Smooth muscle cell (in vitro differentiated cells): ENCODE results near the gene ARHGEF4. TPM values are rescaled to one million over a fixed set of nuclear protein-coding genes. Genes with fewer than 3 reads are reported as not detected.

Experiments
- DNase-seq: peaks from one replicate; lab custom pipeline; 2025; ENCODE audit not compliant: unreplicated experiment; lab: John Stamatoyannopoulos, UW
- H2AFZ ChIP-seq: fragments of 200-600 bp; sonication (generic); 2 replicates; pipeline ENCODE4 v1.6.0; 2016; ENCODE audit warnings: antibody characterized with exemption, low read depth, mild to moderate bottlenecking
- H3F3A ChIP-seq: fragments of 200-600 bp; sonication (generic); 2 replicates; pipeline ENCODE4 v1.6.0; 2017; ENCODE audit warnings: antibody characterized with exemption, low read depth
- H3K27ac ChIP-seq: fragments of 200-600 bp; sonication (generic); 2 replicates; pipeline ENCODE4 v1.5.1; 2016; ENCODE audit warnings: low read depth, mild to moderate bottlenecking
- H3K27me3 ChIP-seq: fragments of 200-600 bp; sonication (generic); 2 replicates; pipeline ENCODE4 v1.6.1; 2016; ENCODE audit warnings: low read depth, mild to moderate bottlenecking
- H3K36me3 ChIP-seq: fragments of 200-600 bp; sonication (generic); 2 replicates; pipeline ENCODE4 v1.5.1; 2016; ENCODE audit warnings: low read depth
- H3K4me1 ChIP-seq: fragments of 200-600 bp; sonication (generic); 2 replicates; pipeline ENCODE4 v1.5.1; 2016; ENCODE audit warnings: low read depth
- H3K4me2 ChIP-seq: fragments of 200-600 bp; sonication (generic); 2 replicates; pipeline ENCODE4 v1.6.0; 2016; ENCODE audit warnings: mild to moderate bottlenecking
- H3K4me3 ChIP-seq: fragments of 200-600 bp; sonication (generic); 2 replicates; pipeline ENCODE4 v1.5.1; 2016; ENCODE audit warnings: mild to moderate bottlenecking
- H3K79me2 ChIP-seq: fragments of 200-600 bp; sonication (generic); 2 replicates; pipeline ENCODE4 v1.6.0; 2016; ENCODE audit warnings: low read depth, mild to moderate bottlenecking
- H3K9ac ChIP-seq: fragments of 200-600 bp; sonication (generic); 2 replicates; pipeline ENCODE4 v1.6.0; 2016; ENCODE audit warnings: low read depth
- H3K9me3 ChIP-seq: fragments of 200-600 bp; sonication (generic); replicated peaks from 2 replicates; pipeline ENCODE4 v1.5.1; 2016; ENCODE audit warnings: low read depth
- H4K20me1 ChIP-seq: fragments of 200-600 bp; sonication (generic); 2 replicates; pipeline ENCODE4 v1.6.0; 2016; ENCODE audit warnings: low read depth
- WGBS: methylation state at CpG from one replicate; pipeline ENCODE4 v1.1.7; 2016; ENCODE audit warnings: low lambda C conversion rate; 5-methylcytosine and 5-hydroxymethylcytosine counted together
- polyA plus RNA-seq: library from polyadenylated mRNA; unstranded; fragments of >200 nt; fragmentation: Nextera tagmentation; extraction: Ambion mirVana; gene quantifications from 2 replicates; pipeline ENCODE4 v1.2.1, GENCODE V29; 2016
- total RNA-seq: library from RNA; depleted of rRNA; stranded (reverse); fragments of >200 nt; gene quantifications from 2 replicates; pipeline ENCODE4 v1.2.3, GENCODE V29; 2014
- TF ChIP-seq, protein P1 (sequence below): fragments of 200-600 bp; sonication (generic); IDR thresholded peaks from 2 replicates; pipeline ENCODE4 v1.5.1; 2017; ENCODE audit warnings: borderline replicate concordance, mild to moderate bottlenecking, antibody characterized with exemption; ENCODE audit not compliant: insufficient read depth, poor library complexity, severe bottlenecking

Gene ARHGEF4
- total and polyA plus RNA-seq, 2 experiments from 2014 or later = 14.9 to 16.0 TPM

DNA sequence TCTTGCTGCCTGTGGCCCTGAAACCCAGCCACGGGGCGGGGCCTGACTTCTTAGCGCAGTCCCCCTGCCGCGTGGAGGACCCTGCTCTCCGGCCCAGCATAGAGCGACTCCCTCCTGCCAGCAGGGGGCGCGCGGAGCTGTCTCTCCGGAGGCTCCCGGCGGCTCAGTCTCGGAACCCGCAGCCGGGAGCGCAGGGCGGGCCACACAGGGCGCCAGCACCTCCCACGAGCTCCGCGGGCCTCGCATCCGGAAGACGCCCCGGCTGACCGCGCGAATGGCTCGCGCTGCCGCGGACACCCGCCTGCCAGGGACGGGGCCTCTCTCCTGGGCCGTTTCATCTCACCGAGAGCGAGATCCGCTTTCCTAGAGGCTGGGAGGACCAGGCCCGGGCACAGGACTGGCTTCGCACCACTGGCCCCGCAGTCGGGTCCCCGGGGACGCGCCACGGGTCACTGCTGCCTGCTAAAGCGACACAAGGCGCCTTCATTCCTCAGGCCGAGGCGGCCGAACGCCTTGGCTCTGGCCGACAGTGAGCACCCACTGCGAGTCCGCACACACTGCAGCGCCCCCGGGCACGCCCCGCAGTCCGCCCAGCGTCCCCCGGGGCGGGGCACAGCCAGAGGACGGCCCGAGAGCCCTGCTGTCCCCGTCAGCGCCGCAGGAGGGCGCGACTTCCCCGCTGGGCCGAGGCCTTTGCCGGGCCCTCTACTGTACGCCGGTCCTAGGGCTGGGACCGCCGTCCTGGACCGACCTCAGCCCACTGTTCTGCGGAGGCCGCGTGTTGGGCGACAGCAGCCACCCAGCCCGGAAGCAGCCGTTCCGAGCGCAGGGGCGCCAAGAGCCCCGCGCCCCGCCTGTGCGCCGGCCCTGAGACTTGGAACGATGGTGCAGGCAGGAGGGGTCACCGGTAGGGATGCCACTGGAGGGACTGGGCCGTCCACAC, 39.0 kb upstream of the ARHGEF4 start:
- Histone ChIP-seq H3K4me1 (no peaks in the 10 kb centered on the region), H3K79me2 (no peaks in the 10 kb centered on the region), H3K27me3 (no peaks in the 10 kb centered on the region), H3K4me2 (peak overlapping the region; percentile 97), H3K36me3 (no peaks in the 10 kb centered on the region), H3K4me3 (peak overlapping the region; percentile 78), H3K27ac (peak overlapping the region; percentile 32), H3F3A (no peaks in the 10 kb centered on the region), H4K20me1 (no peaks in the 10 kb centered on the region), H2AFZ (peak overlapping the region; percentile 94), H3K9me3 (no peaks in the 10 kb centered on the region), H3K9ac (peak overlapping the region; percentile 56)
- TF ChIP-seq, protein P1, sequence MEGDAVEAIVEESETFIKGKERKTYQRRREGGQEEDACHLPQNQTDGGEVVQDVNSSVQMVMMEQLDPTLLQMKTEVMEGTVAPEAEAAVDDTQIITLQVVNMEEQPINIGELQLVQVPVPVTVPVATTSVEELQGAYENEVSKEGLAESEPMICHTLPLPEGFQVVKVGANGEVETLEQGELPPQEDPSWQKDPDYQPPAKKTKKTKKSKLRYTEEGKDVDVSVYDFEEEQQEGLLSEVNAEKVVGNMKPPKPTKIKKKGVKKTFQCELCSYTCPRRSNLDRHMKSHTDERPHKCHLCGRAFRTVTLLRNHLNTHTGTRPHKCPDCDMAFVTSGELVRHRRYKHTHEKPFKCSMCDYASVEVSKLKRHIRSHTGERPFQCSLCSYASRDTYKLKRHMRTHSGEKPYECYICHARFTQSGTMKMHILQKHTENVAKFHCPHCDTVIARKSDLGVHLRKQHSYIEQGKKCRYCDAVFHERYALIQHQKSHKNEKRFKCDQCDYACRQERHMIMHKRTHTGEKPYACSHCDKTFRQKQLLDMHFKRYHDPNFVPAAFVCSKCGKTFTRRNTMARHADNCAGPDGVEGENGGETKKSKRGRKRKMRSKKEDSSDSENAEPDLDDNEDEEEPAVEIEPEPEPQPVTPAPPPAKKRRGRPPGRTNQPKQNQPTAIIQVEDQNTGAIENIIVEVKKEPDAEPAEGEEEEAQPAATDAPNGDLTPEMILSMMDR = peak; percentile 90
- under 1% methylated on average over 90 of the region's 96 CpGs for WGBS
- peak; percentile 91 for DNase-seq

DNA sequence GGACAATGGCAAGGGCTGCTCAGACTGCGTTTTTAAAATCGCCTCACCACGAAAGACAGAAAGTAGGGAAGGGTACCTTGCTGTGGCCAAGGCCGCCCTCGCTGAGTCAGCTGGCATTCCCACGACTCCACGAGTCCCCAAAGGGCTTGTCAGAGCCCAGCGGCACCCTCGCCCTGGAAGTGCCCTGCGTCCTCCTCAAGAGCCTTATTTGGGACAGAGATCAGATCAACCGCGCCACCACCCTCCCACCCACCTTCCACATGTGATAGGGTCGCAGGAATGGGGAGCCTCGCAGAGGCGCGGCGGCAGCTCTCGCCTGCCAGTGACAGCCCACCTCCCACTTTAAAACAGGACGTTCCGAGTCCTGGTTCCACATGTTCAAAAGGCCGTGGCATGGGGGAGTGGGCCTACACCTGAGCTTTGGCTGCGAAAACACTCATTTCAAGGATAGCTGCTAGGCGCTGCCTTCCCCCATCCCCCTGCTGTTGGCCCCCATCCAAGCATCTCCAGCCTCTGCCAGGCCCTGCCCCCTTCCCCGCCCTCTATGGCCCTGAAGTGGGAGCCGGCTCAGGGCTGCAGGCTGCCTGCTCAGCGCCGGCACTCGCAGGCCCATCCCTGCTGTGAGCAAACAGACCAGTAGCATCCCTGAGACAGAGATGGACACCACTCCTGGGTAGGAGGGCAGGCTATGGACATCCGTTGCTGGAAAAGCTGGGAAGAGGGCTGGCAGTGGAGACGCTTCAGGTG, 38.1 kb upstream of the ARHGEF4 start:
- Histone ChIP-seq H3K9me3 (no peaks in the 10 kb centered on the region), H3K36me3 (no peaks in the 10 kb centered on the region), H3K4me3 (peak overlapping the region; percentile 78), H4K20me1 (no peaks in the 10 kb centered on the region), H3F3A (no peaks in the 10 kb centered on the region), H2AFZ (peak overlapping the region; percentile 94), H3K27me3 (no peaks in the 10 kb centered on the region), H3K9ac (no peak overlapping the region), H3K27ac (no peak overlapping the region), H3K79me2 (no peaks in the 10 kb centered on the region), H3K4me1 (no peaks in the 10 kb centered on the region), H3K4me2 (peak overlapping the region; percentile 97)
- WGBS = 13% methylated on average over 30 of the region's 30 CpGs
- TF ChIP-seq, protein P1 = no peak
- DNase-seq = peak; percentile 57

DNA sequence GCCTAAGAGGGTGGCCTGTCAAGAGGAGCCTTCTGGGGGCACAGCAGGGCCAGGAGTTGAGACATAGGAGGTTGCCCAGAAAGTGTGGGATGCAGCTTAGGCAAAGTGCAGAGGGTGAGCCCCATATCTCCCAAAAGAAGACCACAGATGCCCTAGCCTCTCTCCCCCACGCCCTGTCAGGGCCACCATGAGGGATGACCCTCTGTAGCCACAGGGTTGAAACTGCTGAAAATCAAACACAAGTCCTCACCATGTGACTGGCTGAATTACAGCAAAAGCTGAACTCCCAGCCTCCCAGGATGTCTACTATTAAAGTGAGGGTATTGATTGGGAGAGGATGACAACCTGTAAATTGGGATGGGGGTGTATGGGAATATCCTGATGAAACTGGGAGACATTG, 37.4 kb upstream of the ARHGEF4 start:
- H3K4me1 ChIP-seq = no peaks in the 10 kb centered on the region
- no peaks in the 10 kb centered on the region for H3K9me3 ChIP-seq
- H4K20me1 ChIP-seq = no peaks in the 10 kb centered on the region
- no peak overlapping the region for H3K4me3 ChIP-seq
- H3K36me3 ChIP-seq = no peaks in the 10 kb centered on the region
- H3K79me2 ChIP-seq = no peaks in the 10 kb centered on the region
- H3F3A ChIP-seq = no peaks in the 10 kb centered on the region
- H3K9ac ChIP-seq = no peak overlapping the region
- DNase-seq = no peak
- no peak overlapping the region for H2AFZ ChIP-seq
- 89% methylated on average over 1 of the region's 1 CpG for WGBS
- H3K27me3 ChIP-seq = no peaks in the 10 kb centered on the region
- no peak overlapping the region for H3K27ac ChIP-seq
- TF ChIP-seq, protein P1 = no peak
- no peak overlapping the region for H3K4me2 ChIP-seq
